Cardiac fibroblast (primary cell): ENCODE data around the gene NXPE1.
"Not testable (repeated sequence)": the region's sequence is repeated elsewhere in the genome, so short reads cannot be mapped to it uniquely, and the experiment has no call there.

Source experiments
- DNase-seq, 2 donors: peaks; one replicate each; pipeline versions ENCODE4 v3.0.0 to v3.0.0-alpha.2; 2010; ENCODE audit warnings: low read depth in 2 of 2
- H3K4me3 ChIP-seq, 2 donors: replicated peaks in 1 of 2; 1 replicate in 1 of 2; 2 replicates in 1 of 2; pipeline ENCODE4 v1.5.1; 2011; ENCODE audit warnings: low read depth in 2 of 2, low read length in 2 of 2, mild to moderate bottlenecking in 2 of 2, moderate library complexity in 1 of 2
- TF ChIP-seq, protein P1 (sequence below): IDR thresholded peaks from one replicate; pipeline ENCODE4 v1.5.1; 2011; ENCODE audit warnings: low read depth, mild to moderate bottlenecking, low read length, inconsistent platforms

NXPE1 gene

DNA sequence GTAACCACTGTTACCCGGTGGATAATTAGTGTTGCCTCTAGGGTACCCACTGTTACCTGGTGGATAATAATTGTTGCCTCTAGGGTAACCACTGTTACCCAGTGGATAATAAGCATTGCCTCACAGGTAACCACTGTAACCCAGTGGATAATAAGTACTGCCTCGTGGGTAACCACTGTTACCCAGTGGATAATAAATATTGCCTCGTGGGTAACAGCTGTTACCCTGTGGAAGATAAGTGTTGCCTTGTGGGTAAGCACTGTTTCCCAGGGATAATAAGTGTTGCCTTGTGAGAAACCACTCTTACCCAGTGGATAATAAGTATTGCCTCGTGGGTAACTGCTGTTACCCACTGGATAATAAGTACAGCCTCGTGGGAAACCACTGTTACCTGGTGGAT is 45.2 kb upstream of the NXPE1 start:
- no peak for DNase-seq
- TF ChIP-seq, protein P1, sequence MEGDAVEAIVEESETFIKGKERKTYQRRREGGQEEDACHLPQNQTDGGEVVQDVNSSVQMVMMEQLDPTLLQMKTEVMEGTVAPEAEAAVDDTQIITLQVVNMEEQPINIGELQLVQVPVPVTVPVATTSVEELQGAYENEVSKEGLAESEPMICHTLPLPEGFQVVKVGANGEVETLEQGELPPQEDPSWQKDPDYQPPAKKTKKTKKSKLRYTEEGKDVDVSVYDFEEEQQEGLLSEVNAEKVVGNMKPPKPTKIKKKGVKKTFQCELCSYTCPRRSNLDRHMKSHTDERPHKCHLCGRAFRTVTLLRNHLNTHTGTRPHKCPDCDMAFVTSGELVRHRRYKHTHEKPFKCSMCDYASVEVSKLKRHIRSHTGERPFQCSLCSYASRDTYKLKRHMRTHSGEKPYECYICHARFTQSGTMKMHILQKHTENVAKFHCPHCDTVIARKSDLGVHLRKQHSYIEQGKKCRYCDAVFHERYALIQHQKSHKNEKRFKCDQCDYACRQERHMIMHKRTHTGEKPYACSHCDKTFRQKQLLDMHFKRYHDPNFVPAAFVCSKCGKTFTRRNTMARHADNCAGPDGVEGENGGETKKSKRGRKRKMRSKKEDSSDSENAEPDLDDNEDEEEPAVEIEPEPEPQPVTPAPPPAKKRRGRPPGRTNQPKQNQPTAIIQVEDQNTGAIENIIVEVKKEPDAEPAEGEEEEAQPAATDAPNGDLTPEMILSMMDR, result no peak
- no peak overlapping the region for H3K4me3 ChIP-seq

DNA sequence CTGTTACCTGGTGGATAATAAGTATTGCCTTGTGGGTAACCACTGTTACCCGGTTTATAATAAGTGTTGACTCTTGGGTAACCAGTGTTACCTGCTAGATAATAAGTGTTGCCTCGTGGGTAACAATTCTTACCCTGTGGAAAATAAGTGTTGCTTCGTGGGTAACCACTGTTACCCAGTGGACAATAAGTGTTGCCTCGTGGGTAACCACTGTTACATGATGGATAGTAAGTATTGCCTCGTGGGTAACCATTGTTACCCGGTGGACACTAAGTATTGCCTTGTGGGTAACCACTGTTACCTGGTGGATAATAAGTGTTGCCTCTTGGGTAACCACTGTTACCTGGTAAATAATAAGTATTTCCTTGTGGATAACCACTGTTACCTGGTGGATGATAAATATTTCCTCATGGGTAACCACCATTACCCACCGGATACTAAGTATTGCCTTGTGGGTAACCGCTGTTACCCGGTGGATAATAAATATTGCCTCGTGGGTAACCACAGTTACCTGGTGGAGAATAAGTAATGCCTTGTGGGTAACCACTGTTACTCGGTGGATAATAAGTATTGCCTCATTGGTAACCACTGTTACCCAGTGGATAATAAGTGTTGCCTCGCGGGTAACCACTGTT is 44.6 kb upstream of the NXPE1 start:
- TF ChIP-seq, protein P1, result no peak
- no peak overlapping the region for H3K4me3 ChIP-seq
- no peak for DNase-seq

DNA sequence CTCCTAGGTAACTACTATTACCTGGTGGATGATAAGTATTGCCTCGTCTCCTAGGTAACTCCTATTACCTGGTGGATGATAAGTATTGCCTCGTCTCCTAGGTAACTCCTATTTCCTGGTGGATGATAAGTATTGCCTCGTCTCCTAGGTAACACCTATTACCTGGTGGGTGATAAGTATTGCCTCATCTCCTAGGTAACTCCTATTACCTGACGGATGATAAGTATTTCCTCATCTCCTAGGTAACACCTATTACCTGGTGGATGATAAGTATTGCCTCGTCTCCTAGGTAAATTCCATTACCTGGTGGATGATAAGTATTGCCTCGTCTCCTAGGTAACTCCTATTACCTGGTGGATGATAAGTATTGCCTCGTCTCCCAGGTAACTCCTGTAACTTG is 43.5 kb upstream of the NXPE1 start:
- H3K4me3 ChIP-seq, DNase-seq: not testable (repeated sequence)

DNA sequence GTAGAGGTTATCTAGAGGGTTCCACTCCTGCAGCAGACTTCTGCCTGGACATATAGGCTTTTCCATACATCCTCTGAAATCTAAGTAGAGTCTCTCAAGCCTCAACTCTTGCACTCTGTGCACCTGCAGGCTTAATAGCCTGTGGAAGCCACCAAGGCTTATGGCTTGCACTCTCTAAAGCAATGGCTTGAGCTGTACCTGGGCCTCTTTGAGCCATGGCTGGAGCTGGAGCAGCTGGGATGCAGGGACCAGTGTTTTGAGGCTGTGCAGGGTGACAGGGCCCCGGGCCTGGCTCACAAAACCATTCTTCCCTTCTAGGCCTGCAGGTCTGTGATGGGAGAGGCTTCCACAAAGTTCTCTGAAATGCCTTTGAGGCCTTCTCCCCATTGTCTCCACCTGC is 38.8 kb upstream of the NXPE1 start:
- no peak overlapping the region for H3K4me3 ChIP-seq
- TF ChIP-seq, protein P1, result no peak
- no peak for DNase-seq

DNA sequence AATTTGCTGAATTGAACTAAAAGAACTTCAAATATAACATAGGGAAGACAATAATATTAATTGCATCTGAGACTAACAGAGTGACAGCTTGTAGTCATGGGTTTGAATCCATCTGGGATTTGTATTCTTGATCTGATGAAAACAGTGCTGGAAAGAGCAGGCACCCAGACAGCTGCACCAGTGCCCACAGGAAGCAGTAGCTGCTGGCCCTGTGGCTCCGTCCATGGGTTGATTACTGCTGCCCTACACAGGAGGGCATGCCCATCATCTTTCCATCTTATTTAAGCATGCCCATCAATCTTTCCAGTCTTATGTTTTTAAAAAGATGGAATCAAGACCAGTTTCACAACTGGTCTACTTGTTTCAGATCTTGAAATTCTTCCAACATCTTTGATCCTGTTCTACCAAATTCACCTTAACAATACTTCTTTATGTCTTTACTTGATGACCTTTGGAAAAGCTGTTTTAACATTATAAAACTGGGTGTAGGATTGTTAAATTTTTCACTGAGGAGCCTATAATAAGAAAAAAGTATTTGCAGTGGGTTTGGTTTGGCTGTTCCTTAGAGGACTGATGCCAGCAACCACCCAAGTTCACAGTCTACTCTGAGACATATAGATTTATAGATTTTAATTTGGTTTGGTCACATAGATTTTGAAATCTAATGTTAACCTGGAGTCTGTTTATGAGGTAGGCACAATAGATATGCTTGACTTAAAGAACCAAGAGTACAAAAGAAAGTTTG is 36.7 kb upstream of the NXPE1 start:
- no peak overlapping the region for H3K4me3 ChIP-seq
- no peak for DNase-seq
- TF ChIP-seq, protein P1, result no peak

DNA sequence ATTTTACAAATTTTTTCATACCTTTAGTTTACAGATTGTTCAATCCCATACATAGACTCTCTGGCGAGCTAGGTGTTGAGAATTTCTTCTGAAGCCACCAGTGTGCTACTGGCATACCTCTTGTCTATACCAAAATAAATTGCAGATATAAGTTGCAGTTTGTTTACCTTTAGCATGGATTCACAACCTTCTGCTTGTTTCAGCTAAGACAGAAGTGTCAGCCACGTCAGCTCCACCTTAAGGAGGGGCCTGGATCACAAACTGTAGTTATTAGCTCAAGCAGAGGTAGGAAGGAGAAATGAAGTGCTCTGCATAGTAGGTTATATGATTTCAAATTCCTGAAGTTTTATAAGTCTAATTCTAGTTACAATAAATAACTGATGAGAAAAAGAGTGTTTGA is 35.9 kb upstream of the NXPE1 start, which contains the start of gene NXPE4:
Gene NXPE4 (minus strand): TSS at position 216 of the 400 bp plus-strand sequence. CDS start 1,027 bp downstream, outside the sequence.
- TF ChIP-seq, protein P1, result no peak
- no peak for DNase-seq
- H3K4me3 ChIP-seq, result no peak within 1 kb of the TSS

DNA sequence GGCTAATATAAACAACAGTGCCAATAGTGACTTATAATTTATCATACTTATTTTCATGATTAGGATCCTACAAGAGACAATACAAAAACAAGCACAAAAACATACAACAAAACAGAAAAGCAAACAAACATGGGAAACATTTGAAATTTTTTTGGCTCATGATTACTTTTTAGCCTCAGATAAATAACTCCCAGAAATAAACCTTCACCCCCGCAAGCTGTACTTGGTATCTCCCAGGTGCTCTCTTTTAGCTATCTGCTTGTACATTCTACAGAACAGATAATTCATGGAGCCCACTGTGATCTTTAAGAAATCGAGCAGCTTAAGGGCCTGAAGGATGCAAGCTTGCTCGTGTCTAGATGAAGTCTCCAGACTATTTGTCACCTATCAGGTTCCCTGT is 35.0 kb upstream of the NXPE1 start:
- no peak overlapping the region for H3K4me3 ChIP-seq

More for the DNA sequence above, 35.0 kb upstream of the NXPE1 start:
- no peak for DNase-seq
- TF ChIP-seq, protein P1, result no peak
